ENCODE results near the gene EEFSEC.

GRCh38 chr3:128442070-128442469 is 288.8 kb downstream of the EEFSEC start:
- TF ChIP-seq, protein P1, sequence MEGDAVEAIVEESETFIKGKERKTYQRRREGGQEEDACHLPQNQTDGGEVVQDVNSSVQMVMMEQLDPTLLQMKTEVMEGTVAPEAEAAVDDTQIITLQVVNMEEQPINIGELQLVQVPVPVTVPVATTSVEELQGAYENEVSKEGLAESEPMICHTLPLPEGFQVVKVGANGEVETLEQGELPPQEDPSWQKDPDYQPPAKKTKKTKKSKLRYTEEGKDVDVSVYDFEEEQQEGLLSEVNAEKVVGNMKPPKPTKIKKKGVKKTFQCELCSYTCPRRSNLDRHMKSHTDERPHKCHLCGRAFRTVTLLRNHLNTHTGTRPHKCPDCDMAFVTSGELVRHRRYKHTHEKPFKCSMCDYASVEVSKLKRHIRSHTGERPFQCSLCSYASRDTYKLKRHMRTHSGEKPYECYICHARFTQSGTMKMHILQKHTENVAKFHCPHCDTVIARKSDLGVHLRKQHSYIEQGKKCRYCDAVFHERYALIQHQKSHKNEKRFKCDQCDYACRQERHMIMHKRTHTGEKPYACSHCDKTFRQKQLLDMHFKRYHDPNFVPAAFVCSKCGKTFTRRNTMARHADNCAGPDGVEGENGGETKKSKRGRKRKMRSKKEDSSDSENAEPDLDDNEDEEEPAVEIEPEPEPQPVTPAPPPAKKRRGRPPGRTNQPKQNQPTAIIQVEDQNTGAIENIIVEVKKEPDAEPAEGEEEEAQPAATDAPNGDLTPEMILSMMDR (IDR thresholded peaks at IDR 0.05; ENCODE audit: insufficient read depth, low read depth, low read length) = no peak
- TF ChIP-seq EZH2 (IDR thresholded peaks at IDR 0.05; ENCODE audit: insufficient read depth, low read length) = no peak
